HG03139 (cell line): ENCODE data around the gene GPC3.
"Not testable (repeated sequence)": the region's sequence is repeated elsewhere in the genome, so short reads cannot be mapped to it uniquely, and the experiment has no call there.

Experiments
- ATAC-seq: cut with Tn5 transposase; IDR thresholded peaks from one replicate; pipeline ENCODE4 v1.9.1; 2021; ENCODE audit not compliant: unreplicated experiment

The GPC3 gene

GRCh38 chrX:133999031-133999705 is 13.8 kb upstream of the GPC3 start:
- no peak for ATAC-seq

- no peak for ATAC-seq
These were observed 10.4 kb upstream of the GPC3 start for GRCh38 chrX:133995759-133996158.

- no peak for ATAC-seq
These were observed 9.2 kb upstream of the GPC3 start for GRCh38 chrX:133994576-133994975.

GRCh38 chrX:133992882-133993281 is 7.5 kb upstream of the GPC3 start:
- ATAC-seq = no peak

- no peak for ATAC-seq
These were observed 6.4 kb upstream of the GPC3 start for GRCh38 chrX:133991814-133992213.

- ATAC-seq = not testable (repeated sequence)
These were observed 5.7 kb upstream of the GPC3 start for GRCh38 chrX:133991057-133991456.

GRCh38 chrX:133989993-133990392 is 4.6 kb upstream of the GPC3 start:
- ATAC-seq = no peak

GRCh38 chrX:133989490-133989889 is 4.1 kb upstream of the GPC3 start:
- ATAC-seq = no peak

- no peak for ATAC-seq
These were observed 2.6 kb upstream of the GPC3 start for GRCh38 chrX:133988010-133988409.

GRCh38 chrX:133987188-133987587 is 1.8 kb upstream of the GPC3 start:
- no peak for ATAC-seq

GRCh38 chrX:133985967-133986683 is 731 bp upstream of the GPC3 start:
- ATAC-seq = no peak

- ATAC-seq = no peak
These were observed 584 bp downstream of the GPC3 start for GRCh38 chrX:133984857-133985163.

GRCh38 chrX:133983974-133984845 is 1.2 kb downstream of the GPC3 start:
- no peak for ATAC-seq

- ATAC-seq = no peak
These were observed 2.0 kb downstream of the GPC3 start for GRCh38 chrX:133983256-133983973.

- no peak for ATAC-seq
These were observed 3.5 kb downstream of the GPC3 start for GRCh38 chrX:133981924-133982323.

- no peak for ATAC-seq
These were observed 4.4 kb downstream of the GPC3 start for GRCh38 chrX:133980832-133981588.

- no peak for ATAC-seq
These were observed 5.0 kb downstream of the GPC3 start for GRCh38 chrX:133980406-133980805.

GRCh38 chrX:133979641-133980230 is 5.7 kb downstream of the GPC3 start:
- ATAC-seq = no peak

- no peak for ATAC-seq
These were observed 11.7 kb downstream of the GPC3 start for GRCh38 chrX:133973704-133974103.

GRCh38 chrX:133972916-133973315 is 12.5 kb downstream of the GPC3 start:
- ATAC-seq = no peak
